Mesothelial cell of epicardium (in vitro differentiated cells): ENCODE data around the gene PDE6A. TPM values are rescaled to one million over a fixed set of nuclear protein-coding genes. Genes with fewer than 3 reads are reported as not detected.

Experiments used
- DNase-seq, 2 experiments: peaks; one replicate each; pipeline ENCODE4 v3.0.0; 2021; ENCODE audit warnings: low spot score in 2 of 2; ENCODE audit not compliant: unreplicated experiment in 2 of 2
- H3K27ac Mint-ChIP-seq: 2 replicates; pipeline ENCODE4 v1.8.0; 2021; ENCODE audit warnings: mixed read lengths
- H3K27me3 Mint-ChIP-seq: 2 replicates; pipeline ENCODE4 v1.8.0; 2021; ENCODE audit warnings: low read depth, mixed read lengths
- H3K36me3 Mint-ChIP-seq: 2 replicates; pipeline ENCODE4 v1.8.0; 2021; ENCODE audit warnings: mixed read lengths
- H3K4me1 Mint-ChIP-seq: 2 replicates; pipeline ENCODE4 v1.8.0; 2021; ENCODE audit warnings: mixed read lengths
- H3K4me3 Mint-ChIP-seq: 2 replicates; pipeline ENCODE4 v1.8.0; 2021; ENCODE audit warnings: mild to moderate bottlenecking, moderate library complexity, mixed read lengths
- H3K9me3 Mint-ChIP-seq: 2 replicates; pipeline ENCODE4 v1.8.0; 2021; ENCODE audit warnings: mixed read lengths
- CTCF ChIP-seq: fragments of 200-600 bp; sonication (generic); IDR thresholded peaks from one replicate; pipeline ENCODE4 v1.5.0; 2021; ENCODE audit warnings: antibody characterized with exemption; ENCODE audit not compliant: unreplicated experiment
- total RNA-seq: library from RNA; stranded (reverse); gene quantifications from 3 replicates; pipeline ENCODE4 v1.2.1, GENCODE V29; 2021

PDE6A gene
- total RNA-seq, 1 donor from 2014 or later: 0.18 TPM

- H3K27ac Mint-ChIP-seq: peak overlapping the region; percentile 36
- TF ChIP-seq CTCF: no peak
These were observed 2.8 kb downstream of the PDE6A start for GRCh38 chr5:149941795-149942194.

GRCh38 chr5:149940941-149941644, 3.5 kb downstream of the PDE6A start:
- Mint-ChIP-seq H3K27ac (peak overlapping the region; percentile 36), H3K4me1 (peaks cover 75% of the 10 kb centered on the region)

More at GRCh38 chr5:149941795-149942194, 2.8 kb downstream of the PDE6A start:
- no peak overlapping the region for H3K4me3 Mint-ChIP-seq
- H3K9me3 Mint-ChIP-seq: no peaks in the 10 kb centered on the region
- H3K27me3 Mint-ChIP-seq: no peaks in the 10 kb centered on the region
- no peaks in the 10 kb centered on the region for H3K36me3 Mint-ChIP-seq
- peaks cover 69% of the 10 kb centered on the region for H3K4me1 Mint-ChIP-seq
- DNase-seq: no peak

GRCh38 chr5:149940077-149940574, 4.5 kb downstream of the PDE6A start:
- H3K36me3 Mint-ChIP-seq: no peaks in the 10 kb centered on the region
- no peak for DNase-seq
- H3K4me3 Mint-ChIP-seq: no peak overlapping the region
- no peaks in the 10 kb centered on the region for H3K9me3 Mint-ChIP-seq
- peak overlapping the region; percentile 45 for H3K27ac Mint-ChIP-seq
- peaks cover 82% of the 10 kb centered on the region for H3K4me1 Mint-ChIP-seq
- H3K27me3 Mint-ChIP-seq: no peaks in the 10 kb centered on the region
- TF ChIP-seq CTCF: no peak

More at GRCh38 chr5:149940941-149941644, 3.5 kb downstream of the PDE6A start:
- H3K9me3 Mint-ChIP-seq: no peaks in the 10 kb centered on the region
- H3K36me3 Mint-ChIP-seq: no peaks in the 10 kb centered on the region
- H3K27me3 Mint-ChIP-seq: no peaks in the 10 kb centered on the region
- DNase-seq: no peak
- no peak for TF ChIP-seq CTCF
- H3K4me3 Mint-ChIP-seq: no peak overlapping the region

GRCh38 chr5:149939546-149939945, 5.0 kb downstream of the PDE6A start:
- no peak for DNase-seq
- Mint-ChIP-seq H3K36me3 (no peaks in the 10 kb centered on the region), H3K4me3 (no peak overlapping the region), H3K9me3 (no peaks in the 10 kb centered on the region), H3K27ac (no peak overlapping the region), H3K4me1 (peaks cover 76% of the 10 kb centered on the region), H3K27me3 (no peaks in the 10 kb centered on the region)
- TF ChIP-seq CTCF: no peak

- DNase-seq: no peak
- no peaks in the 10 kb centered on the region for H3K27me3 Mint-ChIP-seq
- H3K4me3 Mint-ChIP-seq: no peak overlapping the region
- H3K4me1 Mint-ChIP-seq: peaks cover 74% of the 10 kb centered on the region
- no peaks in the 10 kb centered on the region for H3K36me3 Mint-ChIP-seq
- H3K9me3 Mint-ChIP-seq: no peaks in the 10 kb centered on the region
- peak overlapping the region; percentile 10 for H3K27ac Mint-ChIP-seq
- TF ChIP-seq CTCF: no peak
These were observed 5.7 kb downstream of the PDE6A start for GRCh38 chr5:149938791-149939358.
